ENCODE data around the gene HOXA2.

HOXA2 gene

GRCh38 chr7:27098578-27099451 is 3.7 kb downstream of the HOXA2 start:
- DNase-seq (ENCODE audit: low read depth in 3 of 3), result no peak

GRCh38 chr7:27097686-27098577 is 4.6 kb downstream of the HOXA2 start:
- no peak for DNase-seq (ENCODE audit: low read depth in 3 of 3)

- no peak for DNase-seq (ENCODE audit: low read depth in 3 of 3)
Measured at GRCh38 chr7:27096768-27097514, 5.5 kb downstream of the HOXA2 start.

GRCh38 chr7:27095897-27096767 is 6.4 kb downstream of the HOXA2 start, which contains the start of gene HOXA1:
Gene HOXA1 (minus strand): TSS chr7:27096000. CDS start chr7:27095912, 88 bp downstream.
- peak; percentile 41 to 57 (median 52) for DNase-seq (ENCODE audit: low read depth in 3 of 3)

DNA sequence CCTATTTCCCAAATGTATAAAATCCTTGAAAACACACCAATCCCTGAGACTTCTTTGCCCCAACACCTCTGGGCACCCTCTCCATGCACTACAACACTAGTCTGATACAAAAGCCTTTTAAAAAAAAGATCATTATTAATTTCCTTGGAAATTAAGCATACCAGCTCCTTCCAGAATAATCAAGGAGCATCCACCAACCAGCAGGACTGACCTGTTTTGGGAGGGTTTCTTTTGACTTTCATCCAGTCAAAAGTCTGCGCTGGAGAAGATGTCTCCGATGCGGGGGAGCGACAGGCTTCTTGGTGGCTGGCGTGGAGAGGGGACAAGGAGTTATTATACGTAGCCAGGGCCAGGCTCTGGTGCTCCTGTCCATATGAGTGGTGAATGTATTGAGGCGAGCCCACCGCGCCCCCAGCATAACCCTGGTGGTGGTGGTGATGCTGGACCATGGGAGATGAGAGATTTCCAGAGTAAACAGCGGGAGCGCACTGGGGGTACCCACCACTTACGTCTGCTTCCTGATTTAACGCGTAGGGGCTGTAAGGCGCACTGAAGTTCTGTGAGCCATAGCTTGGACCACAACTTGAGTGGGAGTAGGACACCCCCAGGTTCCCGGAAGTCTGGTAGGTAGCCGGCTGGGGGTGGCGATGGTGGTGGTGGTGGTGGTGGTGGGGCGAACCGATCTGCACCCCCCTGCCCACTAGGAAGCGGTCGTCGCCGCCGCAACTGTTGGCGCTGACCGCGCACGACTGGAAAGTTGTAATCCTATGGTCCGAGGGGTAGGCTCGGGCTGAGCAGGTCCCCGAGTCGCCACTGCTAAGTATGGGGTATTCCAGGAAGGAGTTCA is 7.2 kb downstream of the HOXA2 start:
- DNase-seq (ENCODE audit: low read depth in 3 of 3), result peak in 1 of 3 experiments; percentile 6

- DNase-seq (ENCODE audit: low read depth in 3 of 3), result no peak
Measured at GRCh38 chr7:27094304-27095049, 8.0 kb downstream of the HOXA2 start.

GRCh38 chr7:27093184-27093895 is 9.1 kb downstream of the HOXA2 start:
- DNase-seq (ENCODE audit: low read depth in 3 of 3), result no peak

DNA sequence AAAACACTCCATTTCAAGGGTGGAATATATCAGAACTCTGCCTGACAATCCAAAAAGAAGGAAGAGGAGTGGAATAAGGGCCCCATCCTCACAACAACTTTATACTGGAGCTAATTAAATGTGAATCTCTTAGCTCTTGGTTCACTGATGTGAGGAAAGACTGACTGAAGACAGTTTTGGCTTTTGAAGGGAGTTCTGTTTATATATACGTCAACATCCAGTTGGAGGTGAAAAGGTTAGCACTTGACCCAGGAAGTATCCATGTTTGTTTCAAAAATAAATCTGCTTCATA is 9.7 kb downstream of the HOXA2 start:
- no peak for DNase-seq (ENCODE audit: low read depth in 3 of 3)

GRCh38 chr7:27091941-27092818 is 10.3 kb downstream of the HOXA2 start:
- no peak for DNase-seq (ENCODE audit: low read depth in 3 of 3)

GRCh38 chr7:27091105-27091504 is 11.4 kb downstream of the HOXA2 start:
- DNase-seq (ENCODE audit: low read depth in 3 of 3), result no peak

- no peak for DNase-seq (ENCODE audit: low read depth in 3 of 3)
Measured at GRCh38 chr7:27088002-27088922, 14.2 kb downstream of the HOXA2 start.

GRCh38 chr7:27083646-27084045 is 18.8 kb downstream of the HOXA2 start:
- DNase-seq (ENCODE audit: low read depth in 3 of 3), result no peak

- no peak for DNase-seq (ENCODE audit: low read depth in 3 of 3)
Measured at GRCh38 chr7:27082171-27082570, 20.3 kb downstream of the HOXA2 start.

GRCh38 chr7:27080844-27081436 is 21.5 kb downstream of the HOXA2 start:
- no peak for DNase-seq (ENCODE audit: low read depth in 3 of 3)

GRCh38 chr7:27079234-27079975 is 23.1 kb downstream of the HOXA2 start:
- no peak for DNase-seq (ENCODE audit: low read depth in 3 of 3)
